Measurements from ENCODE around the gene CCDC93.

GRCh38 chr2:118021356-118021755, 7.5 kb upstream of the CCDC93 start:
- no peak for TF ChIP-seq POLR2A (IDR thresholded peaks at IDR 0.05)
- no peak for TF ChIP-seq CTCF (IDR thresholded peaks at IDR 0.05)
